ENCODE data around the gene PLPPR1. TPM values are rescaled to one million over a fixed set of nuclear protein-coding genes. Genes with fewer than 3 reads are reported as not detected.

Gene PLPPR1
- total RNA-seq, 1 donor from 2014 or later = 12.2 TPM

DNA sequence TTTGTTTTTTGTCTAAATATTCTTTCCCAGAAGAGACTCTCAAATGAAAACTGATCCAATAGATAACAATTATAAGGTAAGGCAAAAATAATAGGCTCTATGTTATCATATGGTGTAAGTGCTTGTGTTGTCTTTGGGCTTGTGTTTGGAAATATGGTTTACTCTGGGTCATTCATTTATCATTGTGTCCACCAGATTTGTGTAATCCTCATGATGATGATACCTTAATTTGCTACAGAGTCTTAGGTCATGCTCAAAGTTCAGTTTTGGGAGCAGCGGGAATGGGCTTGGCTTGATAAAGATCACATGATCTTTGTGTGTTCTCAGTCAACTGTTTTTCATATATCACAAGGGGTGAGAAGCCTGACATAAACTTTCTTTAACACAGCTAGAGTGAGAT is 34.2 kb downstream of the PLPPR1 start:
- DNase-seq (ENCODE audit: low spot score, unreplicated experiment) = no peak
- Mint-ChIP-seq H3K9me3 (ENCODE audit: low read depth) (no peaks in the 10 kb centered on the region), H3K4me1 (ENCODE audit: low read depth) (peaks cover 3% of the 10 kb centered on the region), H3K27me3 (no peaks in the 10 kb centered on the region), H3K27ac (no peak overlapping the region), H3K4me3 (ENCODE audit: low read depth) (no peak overlapping the region), H3K36me3 (ENCODE audit: insufficient read depth) (no peaks in the 10 kb centered on the region)
- TF ChIP-seq, protein P1, sequence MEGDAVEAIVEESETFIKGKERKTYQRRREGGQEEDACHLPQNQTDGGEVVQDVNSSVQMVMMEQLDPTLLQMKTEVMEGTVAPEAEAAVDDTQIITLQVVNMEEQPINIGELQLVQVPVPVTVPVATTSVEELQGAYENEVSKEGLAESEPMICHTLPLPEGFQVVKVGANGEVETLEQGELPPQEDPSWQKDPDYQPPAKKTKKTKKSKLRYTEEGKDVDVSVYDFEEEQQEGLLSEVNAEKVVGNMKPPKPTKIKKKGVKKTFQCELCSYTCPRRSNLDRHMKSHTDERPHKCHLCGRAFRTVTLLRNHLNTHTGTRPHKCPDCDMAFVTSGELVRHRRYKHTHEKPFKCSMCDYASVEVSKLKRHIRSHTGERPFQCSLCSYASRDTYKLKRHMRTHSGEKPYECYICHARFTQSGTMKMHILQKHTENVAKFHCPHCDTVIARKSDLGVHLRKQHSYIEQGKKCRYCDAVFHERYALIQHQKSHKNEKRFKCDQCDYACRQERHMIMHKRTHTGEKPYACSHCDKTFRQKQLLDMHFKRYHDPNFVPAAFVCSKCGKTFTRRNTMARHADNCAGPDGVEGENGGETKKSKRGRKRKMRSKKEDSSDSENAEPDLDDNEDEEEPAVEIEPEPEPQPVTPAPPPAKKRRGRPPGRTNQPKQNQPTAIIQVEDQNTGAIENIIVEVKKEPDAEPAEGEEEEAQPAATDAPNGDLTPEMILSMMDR (IDR thresholded peaks at IDR 0.05; ENCODE audit: unreplicated experiment) = no peak

DNA sequence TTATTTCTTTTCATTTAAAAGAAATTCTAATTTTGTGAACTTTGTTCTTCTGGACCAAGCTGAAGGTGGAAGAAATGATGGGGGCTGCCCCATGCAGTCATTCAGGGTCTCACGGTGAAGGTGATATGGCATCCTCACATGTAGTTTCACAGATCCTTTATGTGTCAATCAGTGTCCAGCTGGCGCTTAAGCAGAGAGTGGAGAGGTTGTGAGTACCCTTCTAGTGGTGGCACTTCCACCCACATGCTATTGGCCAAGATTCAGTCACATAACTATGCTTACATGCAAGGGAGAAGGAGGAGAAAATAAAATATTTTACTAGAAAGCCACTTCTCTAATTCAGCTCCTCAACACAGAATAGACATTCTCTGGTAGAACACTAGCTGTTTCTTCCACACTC is 34.7 kb downstream of the PLPPR1 start:
- Mint-ChIP-seq H3K36me3 (ENCODE audit: insufficient read depth) (no peaks in the 10 kb centered on the region), H3K4me1 (ENCODE audit: low read depth) (peaks cover 3% of the 10 kb centered on the region), H3K9me3 (ENCODE audit: low read depth) (no peaks in the 10 kb centered on the region), H3K4me3 (ENCODE audit: low read depth) (no peak overlapping the region), H3K27ac (no peak overlapping the region), H3K27me3 (no peaks in the 10 kb centered on the region)
- TF ChIP-seq, protein P1 (IDR thresholded peaks at IDR 0.05; ENCODE audit: unreplicated experiment) = no peak
- DNase-seq (ENCODE audit: low spot score, unreplicated experiment) = no peak

DNA sequence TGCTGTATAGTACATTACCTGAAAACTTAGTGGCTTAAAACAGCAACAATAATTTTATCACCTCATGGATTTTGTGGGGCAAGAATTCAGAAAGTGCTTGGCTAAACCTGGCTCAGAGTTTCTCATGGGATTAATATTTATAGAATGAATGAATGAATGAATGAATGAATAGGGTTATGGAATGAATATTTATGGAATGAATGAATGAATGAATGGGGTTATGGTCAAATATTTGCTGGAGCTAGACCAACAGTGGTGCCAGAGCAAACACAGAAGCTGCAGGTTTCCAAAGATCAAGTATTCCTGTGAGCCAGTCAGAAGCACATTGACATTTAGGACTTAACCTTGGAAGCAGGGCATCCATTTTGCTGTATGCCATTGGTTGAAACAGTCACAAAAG is 35.7 kb downstream of the PLPPR1 start:
- H3K27me3 Mint-ChIP-seq = no peaks in the 10 kb centered on the region

DNA sequence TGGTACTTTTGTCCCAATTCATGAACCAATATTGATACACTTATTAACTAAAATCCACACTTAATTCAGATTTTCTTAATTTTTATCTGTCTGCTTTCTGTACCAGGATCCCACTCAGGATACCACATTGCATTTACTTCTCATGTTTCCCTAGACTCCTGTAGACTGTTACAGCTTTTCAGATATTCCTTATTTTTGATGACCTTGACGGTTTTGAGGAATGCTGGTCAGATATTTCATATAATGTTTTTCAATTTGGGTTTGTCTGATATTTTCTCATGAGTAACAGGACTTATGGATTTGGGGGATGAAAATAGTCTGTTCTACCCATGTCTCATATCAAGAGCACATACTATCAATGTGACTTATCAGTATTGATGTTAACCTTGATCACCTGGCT is 37.4 kb downstream of the PLPPR1 start:
- Mint-ChIP-seq H3K36me3 (ENCODE audit: insufficient read depth) (no peaks in the 10 kb centered on the region), H3K27me3 (no peaks in the 10 kb centered on the region)
- TF ChIP-seq, protein P1 (IDR thresholded peaks at IDR 0.05; ENCODE audit: unreplicated experiment) = no peak

More for the DNA sequence above, 35.7 kb downstream of the PLPPR1 start:
- TF ChIP-seq, protein P1 (IDR thresholded peaks at IDR 0.05; ENCODE audit: unreplicated experiment) = no peak
- no peak overlapping the region for H3K4me3 Mint-ChIP-seq (ENCODE audit: low read depth)
- H3K27ac Mint-ChIP-seq = no peak overlapping the region
- no peaks in the 10 kb centered on the region for H3K36me3 Mint-ChIP-seq (ENCODE audit: insufficient read depth)
- no peaks in the 10 kb centered on the region for H3K9me3 Mint-ChIP-seq (ENCODE audit: low read depth)
- DNase-seq (ENCODE audit: low spot score, unreplicated experiment) = no peak
- H3K4me1 Mint-ChIP-seq (ENCODE audit: low read depth) = peaks cover 3% of the 10 kb centered on the region

DNA sequence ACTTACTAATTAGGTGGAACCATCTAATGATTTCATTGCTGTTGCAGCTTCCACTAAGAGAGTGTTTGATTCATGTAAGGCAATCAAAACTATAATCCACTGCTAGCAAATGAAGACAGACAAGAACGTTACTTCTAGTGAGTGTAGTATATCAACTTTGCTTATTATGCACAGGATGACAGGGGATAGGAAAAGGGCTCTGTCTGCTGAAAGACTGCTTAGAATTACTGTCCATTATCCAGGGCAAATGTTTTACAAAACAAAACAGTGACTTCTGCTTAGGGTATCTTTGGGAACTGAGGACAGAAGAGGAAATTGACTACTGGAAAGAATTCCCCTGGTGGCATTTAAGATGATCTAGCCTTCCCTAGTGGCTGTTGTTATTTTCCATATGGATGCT is 40.2 kb downstream of the PLPPR1 start:
- TF ChIP-seq, protein P1 (IDR thresholded peaks at IDR 0.05; ENCODE audit: unreplicated experiment) = no peak
- no peaks in the 10 kb centered on the region for H3K9me3 Mint-ChIP-seq (ENCODE audit: low read depth)
- H3K4me3 Mint-ChIP-seq (ENCODE audit: low read depth) = no peak overlapping the region
- H3K27ac Mint-ChIP-seq = no peak overlapping the region
- no peaks in the 10 kb centered on the region for H3K36me3 Mint-ChIP-seq (ENCODE audit: insufficient read depth)
- DNase-seq (ENCODE audit: low spot score, unreplicated experiment) = no peak
- no peaks in the 10 kb centered on the region for H3K4me1 Mint-ChIP-seq (ENCODE audit: low read depth)
- no peaks in the 10 kb centered on the region for H3K27me3 Mint-ChIP-seq

More for the DNA sequence above, 37.4 kb downstream of the PLPPR1 start:
- no peak overlapping the region for H3K4me3 Mint-ChIP-seq (ENCODE audit: low read depth)
- no peak overlapping the region for H3K27ac Mint-ChIP-seq
- H3K4me1 Mint-ChIP-seq (ENCODE audit: low read depth) = peaks cover 3% of the 10 kb centered on the region
- DNase-seq (ENCODE audit: low spot score, unreplicated experiment) = no peak
- H3K9me3 Mint-ChIP-seq (ENCODE audit: low read depth) = no peaks in the 10 kb centered on the region
